Mesothelial cell of epicardium (in vitro differentiated cells): Measurements from ENCODE around the gene DISC1. TPM values are rescaled to one million over a fixed set of nuclear protein-coding genes. Genes with fewer than 3 reads are reported as not detected.
A peak's percentile ranks its signal among the peaks of the same experiment; 100 is the strongest.
"Not testable (repeated sequence)": the region's sequence is repeated elsewhere in the genome, so short reads cannot be mapped to it uniquely, and the experiment has no call there.

Experiments used
- DNase-seq, 2 experiments: peaks; one replicate each; pipeline ENCODE4 v3.0.0; 2021; ENCODE audit warnings: low spot score in 2 of 2; ENCODE audit not compliant: unreplicated experiment in 2 of 2
- H3K27ac Mint-ChIP-seq: 2 replicates; pipeline ENCODE4 v1.8.0; 2021; ENCODE audit warnings: mixed read lengths
- H3K27me3 Mint-ChIP-seq: 2 replicates; pipeline ENCODE4 v1.8.0; 2021; ENCODE audit warnings: low read depth, mixed read lengths
- H3K36me3 Mint-ChIP-seq: 2 replicates; pipeline ENCODE4 v1.8.0; 2021; ENCODE audit warnings: mixed read lengths
- H3K4me1 Mint-ChIP-seq: 2 replicates; pipeline ENCODE4 v1.8.0; 2021; ENCODE audit warnings: mixed read lengths
- H3K4me3 Mint-ChIP-seq: 2 replicates; pipeline ENCODE4 v1.8.0; 2021; ENCODE audit warnings: mild to moderate bottlenecking, moderate library complexity, mixed read lengths
- H3K9me3 Mint-ChIP-seq: 2 replicates; pipeline ENCODE4 v1.8.0; 2021; ENCODE audit warnings: mixed read lengths
- CTCF ChIP-seq: fragments of 200-600 bp; sonication (generic); IDR thresholded peaks from one replicate; pipeline ENCODE4 v1.5.0; 2021; ENCODE audit warnings: antibody characterized with exemption; ENCODE audit not compliant: unreplicated experiment
- total RNA-seq: library from RNA; stranded (reverse); gene quantifications from 3 replicates; pipeline ENCODE4 v1.2.1, GENCODE V29; 2021

The DISC1 gene
- total RNA-seq, 1 donor from 2014 or later: 9.1 TPM

DNA sequence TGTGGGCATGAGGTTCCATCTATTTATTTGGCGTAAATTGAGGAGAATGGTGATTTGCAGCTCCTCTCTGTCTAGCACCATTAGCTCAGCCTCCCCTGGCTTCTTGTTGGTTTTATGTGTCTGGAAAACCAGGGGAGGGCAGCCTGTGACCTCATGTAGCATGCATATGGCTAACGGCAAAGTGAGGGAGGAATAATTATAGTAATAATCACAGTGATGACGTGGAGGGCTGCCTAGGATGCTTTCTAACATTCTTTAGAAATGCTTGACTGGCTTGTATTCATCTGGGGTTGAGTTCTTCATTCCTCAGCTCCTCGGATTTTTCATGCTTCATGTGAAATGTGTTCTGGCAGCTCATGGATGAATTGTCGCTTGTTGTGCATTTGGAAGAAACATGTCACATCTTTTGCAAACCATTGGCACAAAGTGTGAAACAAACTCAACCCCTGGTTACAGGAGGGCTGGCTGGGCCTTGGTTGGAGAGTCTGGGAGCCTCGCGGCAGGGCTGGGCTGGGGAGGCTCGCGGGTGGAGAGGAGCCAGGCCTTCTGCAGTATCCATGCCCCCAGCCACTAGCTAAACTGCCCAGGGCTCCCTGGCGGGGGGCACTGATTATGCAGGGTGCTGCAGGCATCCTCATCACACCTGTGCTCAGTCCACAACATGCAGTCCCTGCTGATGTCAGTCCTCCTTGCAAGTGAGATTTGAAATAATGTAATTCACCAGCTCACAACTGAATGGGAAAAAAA, 149.6 kb downstream of the DISC1 start:
- H3K4me3 Mint-ChIP-seq: no peak overlapping the region
- H3K27me3 Mint-ChIP-seq: no peaks in the 10 kb centered on the region
- H3K36me3 Mint-ChIP-seq: peaks cover 9% of the 10 kb centered on the region
- no peak for DNase-seq
- no peaks in the 10 kb centered on the region for H3K9me3 Mint-ChIP-seq
- no peak for TF ChIP-seq CTCF
- peak overlapping the region; percentile 83 for H3K27ac Mint-ChIP-seq
- H3K4me1 Mint-ChIP-seq: peaks cover 32% of the 10 kb centered on the region

GRCh38 chr1:231776757-231777062, 150.1 kb downstream of the DISC1 start:
- Mint-ChIP-seq H3K36me3 (peaks cover 7% of the 10 kb centered on the region), H3K27ac (peak overlapping the region; percentile 83), H3K9me3 (no peaks in the 10 kb centered on the region), H3K27me3 (no peaks in the 10 kb centered on the region), H3K4me3 (no peak overlapping the region), H3K4me1 (peaks cover 32% of the 10 kb centered on the region)
- no peak for DNase-seq
- TF ChIP-seq CTCF: no peak

- peak in 1 of 2 experiments; percentile 70 for DNase-seq
- TF ChIP-seq CTCF: no peak
- H3K4me1 Mint-ChIP-seq: peaks cover 32% of the 10 kb centered on the region
- H3K27me3 Mint-ChIP-seq: no peaks in the 10 kb centered on the region
- H3K4me3 Mint-ChIP-seq: no peak overlapping the region
- peak overlapping the region; percentile 95 for H3K27ac Mint-ChIP-seq
- no peaks in the 10 kb centered on the region for H3K9me3 Mint-ChIP-seq
- peaks cover 3% of the 10 kb centered on the region for H3K36me3 Mint-ChIP-seq
Observed at GRCh38 chr1:231778009-231778719, 151.6 kb downstream of the DISC1 start.

GRCh38 chr1:231779081-231779480, 152.5 kb downstream of the DISC1 start:
- Mint-ChIP-seq H3K4me3 (no peak overlapping the region), H3K9me3 (no peaks in the 10 kb centered on the region), H3K36me3 (peaks cover 3% of the 10 kb centered on the region), H3K4me1 (peaks cover 32% of the 10 kb centered on the region), H3K27ac (peak overlapping the region; percentile 95), H3K27me3 (no peaks in the 10 kb centered on the region)
- TF ChIP-seq CTCF: no peak
- no peak for DNase-seq

DNA sequence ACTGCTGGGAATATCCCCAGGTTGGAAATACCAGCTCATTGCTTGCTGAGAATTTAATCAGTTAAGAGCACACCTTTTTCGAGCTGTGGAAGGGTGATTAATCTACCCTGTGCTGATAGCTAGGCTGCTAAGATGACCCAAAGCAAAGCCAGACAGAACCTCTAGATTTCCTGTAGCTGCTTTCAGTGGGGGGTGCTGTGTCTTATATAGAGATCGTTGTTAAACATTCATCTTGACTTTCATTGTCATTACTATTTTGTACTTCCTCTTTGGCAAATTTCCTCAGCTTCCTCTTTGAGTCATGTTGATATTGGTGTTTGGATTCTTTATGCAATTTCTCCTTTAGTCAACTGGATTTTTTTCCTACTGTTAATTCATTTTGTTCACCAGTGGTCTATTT, 155.3 kb downstream of the DISC1 start:
- Mint-ChIP-seq H3K27me3 (no peaks in the 10 kb centered on the region), H3K36me3 (no peaks in the 10 kb centered on the region), H3K9me3 (no peaks in the 10 kb centered on the region), H3K27ac (no peak overlapping the region), H3K4me3 (no peak overlapping the region), H3K4me1 (peaks cover 16% of the 10 kb centered on the region)
- TF ChIP-seq CTCF: no peak
- no peak for DNase-seq

GRCh38 chr1:231785073-231785472, 158.5 kb downstream of the DISC1 start:
- H3K4me1 Mint-ChIP-seq, H3K9me3 Mint-ChIP-seq, H3K36me3 Mint-ChIP-seq, H3K27me3 Mint-ChIP-seq, DNase-seq, H3K4me3 Mint-ChIP-seq, H3K27ac Mint-ChIP-seq: not testable (repeated sequence)
